C4-2B (cell line): Measurements from ENCODE around the gene CRIP2.

Experiments
- H3K27ac ChIP-seq: fragments of 450-650 bp; 2 replicates; pipeline ENCODE4 v1.5.1; 2017
- CTCF ChIP-seq: fragments of 450-650 bp; conservative IDR thresholded peaks from 2 replicates; pipeline ENCODE4 v1.5.1; 2017; ENCODE audit warnings: mild to moderate bottlenecking
- ZFX ChIP-seq: fragments of 450-650 bp; IDR thresholded peaks from 2 replicates; pipeline ENCODE4 v1.6.1; 2017

Gene CRIP2

DNA sequence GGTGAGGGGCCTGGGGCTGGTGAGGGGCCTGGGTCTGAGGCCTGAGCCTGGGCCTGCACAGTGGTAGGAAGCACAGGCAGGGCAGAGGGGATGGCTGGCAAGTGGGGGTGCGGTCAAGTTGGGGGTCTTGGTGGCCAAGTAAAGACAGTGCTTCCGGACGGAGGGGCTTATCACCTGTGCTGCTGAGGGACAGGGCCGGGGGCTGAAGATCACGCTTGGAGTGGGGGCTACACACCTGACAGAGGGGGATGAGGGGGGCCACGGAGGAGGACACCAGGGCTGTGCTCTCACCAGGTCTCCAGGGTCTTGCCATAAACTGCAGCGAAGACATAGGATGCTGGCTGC is 28.6 kb downstream of the CRIP2 start:
- no peak for TF ChIP-seq ZFX
- TF ChIP-seq CTCF = no peak
- H3K27ac ChIP-seq = no peak overlapping the region

GRCh38 chr14:105503935-105504692 is 29.5 kb downstream of the CRIP2 start:
- TF ChIP-seq ZFX (no peak), CTCF (no peak)
- no peak overlapping the region for H3K27ac ChIP-seq

DNA sequence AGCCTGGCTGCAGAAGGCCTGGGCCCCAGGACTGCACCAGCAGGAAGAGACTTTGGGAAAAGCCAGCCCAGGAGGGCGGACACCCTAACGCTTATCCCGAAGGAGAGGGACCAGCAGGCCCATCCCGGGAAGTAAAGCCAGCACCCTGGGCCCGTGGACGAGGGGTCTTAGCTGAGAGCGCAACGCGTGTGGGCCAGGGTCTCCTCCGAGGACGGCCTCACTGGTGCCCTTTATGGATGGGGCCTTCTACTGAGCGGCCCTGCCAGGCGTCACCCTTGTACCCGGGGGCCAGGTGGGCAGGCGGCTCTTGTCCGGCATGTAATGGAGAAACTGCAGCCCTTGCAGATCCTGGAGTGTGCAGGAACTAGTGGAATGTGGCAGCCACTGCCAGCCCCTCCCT is 30.5 kb downstream of the CRIP2 start:
- TF ChIP-seq CTCF (no peak), ZFX (no peak)
- no peak overlapping the region for H3K27ac ChIP-seq

DNA sequence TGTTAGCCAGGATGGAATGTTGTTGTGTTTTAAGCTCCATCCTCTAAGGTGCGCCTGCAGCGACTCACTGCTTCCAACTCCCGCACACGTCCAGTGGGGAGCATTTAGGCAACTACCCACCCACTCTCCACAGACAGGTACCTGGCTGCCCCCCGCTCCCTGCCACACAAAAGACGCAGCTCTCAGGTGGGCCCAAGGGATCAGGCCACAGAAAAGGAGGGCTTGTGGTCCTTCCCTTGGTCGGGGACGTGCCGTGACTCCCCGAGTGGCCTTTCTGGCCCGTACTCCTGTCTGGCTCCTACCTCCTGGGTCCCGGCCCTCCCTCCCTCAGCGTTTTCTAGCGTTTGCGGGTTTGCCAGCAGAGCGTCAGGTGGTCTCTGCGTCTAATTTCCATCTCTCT is 32.6 kb downstream of the CRIP2 start:
- no peak overlapping the region for H3K27ac ChIP-seq
- TF ChIP-seq ZFX = no peak

GRCh38 chr14:105508069-105508468 is 33.4 kb downstream of the CRIP2 start:
- TF ChIP-seq CTCF (no peak), ZFX (no peak)
- H3K27ac ChIP-seq = no peak overlapping the region

DNA sequence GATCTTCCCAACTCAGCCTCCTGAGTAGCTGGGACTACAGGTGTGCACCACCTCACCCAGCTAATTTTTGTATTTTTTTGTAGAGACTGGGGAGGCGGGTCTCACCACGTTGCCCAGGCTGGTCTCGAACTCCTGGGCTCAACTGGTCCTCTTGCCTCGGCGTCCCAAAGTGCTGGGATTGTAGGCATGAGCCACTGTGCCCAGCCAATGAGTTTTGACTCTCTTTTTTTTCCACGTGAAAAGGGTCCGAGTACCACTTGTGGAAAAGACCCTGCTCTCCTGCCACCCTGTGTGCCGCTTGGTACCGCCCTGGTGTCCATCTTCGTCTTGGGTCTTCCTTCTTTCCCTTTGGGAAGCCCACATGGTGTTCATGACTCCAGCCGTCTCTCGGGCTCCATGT is 34.0 kb downstream of the CRIP2 start:
- no peak overlapping the region for H3K27ac ChIP-seq
- no peak for TF ChIP-seq ZFX
- TF ChIP-seq CTCF = no peak

DNA sequence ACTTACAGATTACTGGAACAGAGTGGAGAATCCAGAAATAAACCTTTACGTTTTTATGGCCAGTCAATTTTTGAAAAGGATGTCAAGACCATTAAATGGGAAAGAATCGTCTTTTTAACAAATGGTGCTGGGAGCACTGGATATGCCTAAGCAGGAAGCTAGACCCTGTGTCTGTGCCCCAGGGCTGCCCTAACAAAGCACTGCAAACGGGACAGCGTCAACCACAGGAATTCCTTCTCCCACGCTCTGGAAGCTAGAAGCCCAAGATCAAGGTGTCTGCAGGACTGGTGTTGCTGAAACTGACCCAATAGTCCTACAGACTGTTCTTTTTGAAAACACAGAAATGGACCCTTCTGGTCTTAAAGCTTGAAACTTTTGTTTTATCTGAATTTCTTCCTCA is 42.5 kb downstream of the CRIP2 start:
- H3K27ac ChIP-seq = no peak overlapping the region
- TF ChIP-seq CTCF = no peak
- TF ChIP-seq ZFX = no peak
